HCT116 (cell line): ENCODE measurements around the gene ZNF423. TPM values are rescaled to one million over a fixed set of nuclear protein-coding genes. Genes with fewer than 3 reads are reported as not detected.

Experiments
- ATAC-seq: fragments of 200-7000 bp; cut with Tn5 transposase; 2 replicates; pipeline ENCODE4 v1.9.1; 2020; ENCODE audit warnings: mild to moderate bottlenecking, moderate library complexity
- BruUV-seq: library from RNA; stranded (reverse); fragments of 400-500 nt; replicated peaks from 2 replicates; lab custom pipeline; 2021; lab: Mats Ljungman, UMichigan
- CTCF ChIA-PET: fragments of 300-600 bp; sonication (Branson Sonifier 250); formaldehyde crosslinking; loops from one replicate; lab custom pipeline; 2021; ENCODE audit warnings: antibody characterized with exemption; lab: Charles Lee
- POLR2A ChIA-PET: fragments of 300-600, 350-600 bp; sonication (Branson Sonifier 250); formaldehyde crosslinking; loops from one replicate; lab custom pipeline; 2021; ENCODE audit warnings: antibody characterized with exemption; lab: Charles Lee
- RAD21 ChIA-PET, 2 experiments: fragments of 300-600 bp; sonication (Branson Sonifier 250); formaldehyde crosslinking; loops; one replicate each; lab custom pipeline; 2023; ENCODE audit warnings: low total read pairs in 2 of 2; ENCODE audit not compliant: uncharacterized antibody in 2 of 2, unreplicated experiment in 2 of 2, low non-redundant PET in 1 of 2; lab: Charles Lee
- DNase-seq: peaks from one replicate; pipeline ENCODE4 v3.0.0-alpha.2; 2010; ENCODE audit warnings: low read depth, low spot score
- H2AFZ ChIP-seq: fragments of 200-600 bp; shearing (Covaris generic), sonication (generic); 2 replicates; pipeline ENCODE4 v1.6.1; 2017; ENCODE audit warnings: low read depth, mixed run types, mixed read lengths, antibody characterized with exemption, low read length; ENCODE audit not compliant: poor library complexity, severe bottlenecking
- H3K27ac ChIP-seq: 2 replicates; pipeline ENCODE4 v1.5.1; 2012; ENCODE audit warnings: low read depth, low read length
- H3K27me3 ChIP-seq: fragments of 200-600 bp; sonication (generic); 2 replicates; pipeline ENCODE4 v1.6.1; 2016; ENCODE audit warnings: mixed run types, low read length, mixed read lengths; ENCODE audit not compliant: insufficient read depth
- H3K36me3 ChIP-seq, 2 experiments: fragments of 200-500 bp in 1 of 2; fragments of 200-600 bp in 1 of 2; sonication (Bioruptor generic) in 1 of 2; sonication (generic) in 1 of 2; 2 replicates each; pipeline versions ENCODE4 v1.5.1 to v1.6.1; 2014 to 2016; ENCODE audit warnings: low read length in 2 of 2, inconsistent platforms in 1 of 2, mixed read lengths in 1 of 2, mixed run types in 1 of 2; ENCODE audit not compliant: insufficient read depth in 2 of 2, control insufficient read depth in 1 of 2
- H3K4me1 ChIP-seq, 2 experiments: fragments of 200-600 bp in 1 of 2; sonication (generic) in 1 of 2; 2 replicates each; pipeline versions ENCODE4 v1.5.1 to v1.6.1; 2012 to 2017; ENCODE audit warnings: low read length in 2 of 2, inconsistent platforms in 1 of 2, mild to moderate bottlenecking in 1 of 2, mixed read lengths in 1 of 2, mixed run types in 1 of 2, moderate library complexity in 1 of 2; ENCODE audit not compliant: insufficient read depth in 2 of 2, control insufficient read depth in 1 of 2
- H3K4me2 ChIP-seq: fragments of 200-600 bp; sonication (generic); 2 replicates; pipeline ENCODE4 v1.6.1; 2017; ENCODE audit warnings: mixed run types, low read length, mixed read lengths
- H3K4me3 ChIP-seq, 2 experiments: fragments of 200-600 bp in 1 of 2; sonication (generic) in 1 of 2; replicated peaks in 1 of 2; 2 replicates each; pipeline ENCODE4 v1.5.1; 2011 to 2016; ENCODE audit warnings: low read length in 2 of 2, control low read depth in 1 of 2, low read depth in 1 of 2, mild to moderate bottlenecking in 1 of 2, mixed read lengths in 1 of 2, mixed run types in 1 of 2
- H3K79me2 ChIP-seq: fragments of 200-600 bp; sonication (generic); 2 replicates; pipeline ENCODE4 v1.6.1; 2017; ENCODE audit warnings: mild to moderate bottlenecking, mixed run types, low read length, moderate library complexity, mixed read lengths; ENCODE audit not compliant: insufficient read depth
- H3K9ac ChIP-seq: fragments of 200-600 bp; sonication (generic); 2 replicates; pipeline ENCODE4 v1.6.1; 2016; ENCODE audit warnings: low read length, mixed read lengths
- H3K9me2 ChIP-seq: fragments of 200-600 bp; sonication (generic), shearing (Covaris generic); 2 replicates; pipeline ENCODE4 v1.6.1; 2017; ENCODE audit warnings: mixed run types, mild to moderate bottlenecking, moderate library complexity; ENCODE audit not compliant: insufficient read depth
- H3K9me3 ChIP-seq, 2 experiments: fragments of 200-500 bp in 1 of 2; fragments of 200-600 bp in 1 of 2; sonication (Bioruptor generic) in 1 of 2; sonication (generic) in 1 of 2; 2 replicates each; pipeline ENCODE4 v1.6.1; 2014 to 2017; ENCODE audit warnings: low read length in 2 of 2, mixed read lengths in 2 of 2, inconsistent platforms in 1 of 2, low read depth in 1 of 2, mild to moderate bottlenecking in 1 of 2, mixed run types in 1 of 2, moderate library complexity in 1 of 2; ENCODE audit not compliant: control insufficient read depth in 1 of 2, insufficient read depth in 1 of 2
- H4K20me1 ChIP-seq: fragments of 200-600 bp; sonication (generic), shearing (Covaris generic); 2 replicates; pipeline ENCODE4 v1.6.1; 2017; ENCODE audit warnings: mixed run types, mild to moderate bottlenecking, moderate library complexity; ENCODE audit not compliant: insufficient read depth
- CBX3 ChIP-seq: IDR thresholded peaks from 2 replicates; pipeline ENCODE4 v1.6.1; 2012; ENCODE audit warnings: low read depth
- CEBPB ChIP-seq: IDR thresholded peaks from 2 replicates; pipeline ENCODE4 v1.6.1; 2012; ENCODE audit warnings: low read depth
- EGR1 ChIP-seq: IDR thresholded peaks from 2 replicates; pipeline ENCODE4 v1.6.1; 2012; ENCODE audit warnings: low read depth
- ELF1 ChIP-seq: IDR thresholded peaks from 2 replicates; pipeline ENCODE4 v1.6.1; 2012; ENCODE audit warnings: low read depth, borderline replicate concordance
- EZH2 ChIP-seq: fragments of 200-600 bp; sonication (generic); IDR thresholded peaks from 2 replicates; pipeline ENCODE4 v1.6.1; 2017; ENCODE audit warnings: antibody characterized with exemption, mixed run types
- FOSL1 ChIP-seq: IDR thresholded peaks from 2 replicates; pipeline ENCODE4 v1.6.1; 2012; ENCODE audit warnings: low read depth
- RAD21 ChIP-seq: IDR thresholded peaks from 2 replicates; pipeline ENCODE4 v1.6.1; 2012; ENCODE audit warnings: low read depth, mild to moderate bottlenecking
- SIN3A ChIP-seq: IDR thresholded peaks from 2 replicates; pipeline ENCODE4 v1.6.1; 2012; ENCODE audit warnings: low read depth
- SP1 ChIP-seq: IDR thresholded peaks from 2 replicates; pipeline ENCODE4 v1.6.1; 2012; ENCODE audit warnings: low read depth
- SRF ChIP-seq: IDR thresholded peaks from 2 replicates; pipeline ENCODE4 v1.6.1; 2012; ENCODE audit warnings: low read depth
- ZFX ChIP-seq: fragments of 450-650 bp; IDR thresholded peaks from 2 replicates; pipeline ENCODE4 v1.6.1; 2017
- intact Hi-C: fragments of 100-400 bp; cut with micrococcal nuclease; formaldehyde crosslinking; loops from 2 replicates; pipeline ENCODE4 v1.10.0; 2022
- total RNA-seq: library from RNA; stranded (reverse); gene quantifications from one replicate; pipeline ENCODE4 v1.2.1, GENCODE V29; 2021; ENCODE audit not compliant: unreplicated experiment
- TF ChIP-seq, protein P1 (sequence below): IDR thresholded peaks from 2 replicates; pipeline ENCODE4 v1.6.1; 2012; ENCODE audit warnings: low read depth
- TF ChIP-seq, protein P2 (sequence below): IDR thresholded peaks from 2 replicates; pipeline ENCODE4 v1.6.1; 2012
- TF ChIP-seq, protein P3 (sequence below), 3 experiments: fragments of 200-600 bp in 1 of 3; sonication (generic) in 1 of 3; IDR thresholded peaks in 2 of 3; conservative IDR thresholded peaks in 1 of 3; 2 replicates each; pipeline ENCODE4 v1.5.1; 2012 to 2017; ENCODE audit warnings: low read depth in 2 of 3, low read length in 2 of 3, antibody characterized with exemption in 1 of 3, borderline replicate concordance in 1 of 3, control low read depth in 1 of 3, mild to moderate bottlenecking in 1 of 3, mixed read lengths in 1 of 3, mixed run types in 1 of 3, moderate library complexity in 1 of 3; ENCODE audit not compliant: insufficient read depth in 1 of 3
- TF ChIP-seq, protein P4 (sequence below): IDR thresholded peaks from 2 replicates; pipeline ENCODE4 v1.6.1; 2012

The ZNF423 gene
- total RNA-seq, 1 experiment from 2014 or later: 0.22 TPM

DNA sequence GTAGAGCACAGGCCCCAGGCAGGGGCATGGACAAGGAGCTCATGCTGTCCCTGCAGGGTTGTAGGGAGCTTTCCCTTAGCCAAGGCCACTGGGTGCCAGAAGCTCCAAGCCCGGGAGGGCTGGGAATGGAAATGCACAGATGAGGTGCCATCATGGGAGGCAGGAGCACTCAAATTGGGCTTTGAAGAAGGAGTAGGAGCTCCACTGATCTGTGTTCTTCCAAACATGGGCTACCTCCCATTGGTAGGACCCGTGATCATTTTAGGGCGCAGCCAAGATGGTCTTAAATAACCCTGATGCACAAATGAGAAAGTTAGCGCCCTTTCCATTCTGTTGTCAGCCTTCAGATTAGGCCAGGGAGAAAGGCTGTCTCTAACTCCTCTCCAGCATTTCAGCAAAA lies 201.5 kb downstream of the ZNF423 start (continued):
- TF ChIP-seq, protein P1, sequence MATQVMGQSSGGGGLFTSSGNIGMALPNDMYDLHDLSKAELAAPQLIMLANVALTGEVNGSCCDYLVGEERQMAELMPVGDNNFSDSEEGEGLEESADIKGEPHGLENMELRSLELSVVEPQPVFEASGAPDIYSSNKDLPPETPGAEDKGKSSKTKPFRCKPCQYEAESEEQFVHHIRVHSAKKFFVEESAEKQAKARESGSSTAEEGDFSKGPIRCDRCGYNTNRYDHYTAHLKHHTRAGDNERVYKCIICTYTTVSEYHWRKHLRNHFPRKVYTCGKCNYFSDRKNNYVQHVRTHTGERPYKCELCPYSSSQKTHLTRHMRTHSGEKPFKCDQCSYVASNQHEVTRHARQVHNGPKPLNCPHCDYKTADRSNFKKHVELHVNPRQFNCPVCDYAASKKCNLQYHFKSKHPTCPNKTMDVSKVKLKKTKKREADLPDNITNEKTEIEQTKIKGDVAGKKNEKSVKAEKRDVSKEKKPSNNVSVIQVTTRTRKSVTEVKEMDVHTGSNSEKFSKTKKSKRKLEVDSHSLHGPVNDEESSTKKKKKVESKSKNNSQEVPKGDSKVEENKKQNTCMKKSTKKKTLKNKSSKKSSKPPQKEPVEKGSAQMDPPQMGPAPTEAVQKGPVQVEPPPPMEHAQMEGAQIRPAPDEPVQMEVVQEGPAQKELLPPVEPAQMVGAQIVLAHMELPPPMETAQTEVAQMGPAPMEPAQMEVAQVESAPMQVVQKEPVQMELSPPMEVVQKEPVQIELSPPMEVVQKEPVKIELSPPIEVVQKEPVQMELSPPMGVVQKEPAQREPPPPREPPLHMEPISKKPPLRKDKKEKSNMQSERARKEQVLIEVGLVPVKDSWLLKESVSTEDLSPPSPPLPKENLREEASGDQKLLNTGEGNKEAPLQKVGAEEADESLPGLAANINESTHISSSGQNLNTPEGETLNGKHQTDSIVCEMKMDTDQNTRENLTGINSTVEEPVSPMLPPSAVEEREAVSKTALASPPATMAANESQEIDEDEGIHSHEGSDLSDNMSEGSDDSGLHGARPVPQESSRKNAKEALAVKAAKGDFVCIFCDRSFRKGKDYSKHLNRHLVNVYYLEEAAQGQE: no peak
- TF ChIP-seq, protein P2, sequence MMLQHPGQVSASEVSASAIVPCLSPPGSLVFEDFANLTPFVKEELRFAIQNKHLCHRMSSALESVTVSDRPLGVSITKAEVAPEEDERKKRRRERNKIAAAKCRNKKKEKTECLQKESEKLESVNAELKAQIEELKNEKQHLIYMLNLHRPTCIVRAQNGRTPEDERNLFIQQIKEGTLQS: no peak
- TF ChIP-seq, all 23 proteins: peak for 0

DNA sequence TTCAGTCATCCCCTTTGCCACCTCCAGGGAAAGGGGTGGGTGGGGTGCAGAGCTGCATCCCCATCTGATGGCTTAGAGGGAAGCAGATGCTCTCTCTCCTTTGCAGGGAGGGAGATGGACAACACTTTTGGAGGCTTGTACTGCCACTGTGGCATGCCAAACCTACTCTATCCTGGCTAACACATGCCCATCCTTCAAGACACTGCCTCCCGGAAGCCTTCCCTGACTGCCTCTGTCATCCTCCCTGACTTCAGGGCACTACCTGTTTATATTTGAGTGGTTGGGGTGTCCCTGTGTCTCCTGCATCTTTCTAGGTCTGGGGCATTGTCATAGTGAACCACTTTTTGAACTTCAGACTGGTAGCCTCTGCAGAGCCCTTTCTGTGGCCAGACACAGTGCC lies 202.3 kb downstream of the ZNF423 start:
- H3K9ac ChIP-seq: no peak overlapping the region
- no peaks in the 10 kb centered on the region for H4K20me1 ChIP-seq
- H3K4me1 ChIP-seq: peaks cover 0 to 8% of the 10 kb centered on the region in 2 experiments; a peak in 2 of 4 replicates
- H3K27ac ChIP-seq: no peak overlapping the region
- POLR2A ChIA-PET: no interaction called here
- H3K4me3 ChIP-seq: no peak overlapping the region
- no peak overlapping the region for H2AFZ ChIP-seq
- H3K9me3 ChIP-seq: no peaks in the 10 kb centered on the region; a peak in 1 of 4 replicates
- no peaks in the 10 kb centered on the region for H3K27me3 ChIP-seq
- CTCF ChIA-PET: no interaction called here
- no peak for TF ChIP-seq ELF1
- TF ChIP-seq, protein P3, sequence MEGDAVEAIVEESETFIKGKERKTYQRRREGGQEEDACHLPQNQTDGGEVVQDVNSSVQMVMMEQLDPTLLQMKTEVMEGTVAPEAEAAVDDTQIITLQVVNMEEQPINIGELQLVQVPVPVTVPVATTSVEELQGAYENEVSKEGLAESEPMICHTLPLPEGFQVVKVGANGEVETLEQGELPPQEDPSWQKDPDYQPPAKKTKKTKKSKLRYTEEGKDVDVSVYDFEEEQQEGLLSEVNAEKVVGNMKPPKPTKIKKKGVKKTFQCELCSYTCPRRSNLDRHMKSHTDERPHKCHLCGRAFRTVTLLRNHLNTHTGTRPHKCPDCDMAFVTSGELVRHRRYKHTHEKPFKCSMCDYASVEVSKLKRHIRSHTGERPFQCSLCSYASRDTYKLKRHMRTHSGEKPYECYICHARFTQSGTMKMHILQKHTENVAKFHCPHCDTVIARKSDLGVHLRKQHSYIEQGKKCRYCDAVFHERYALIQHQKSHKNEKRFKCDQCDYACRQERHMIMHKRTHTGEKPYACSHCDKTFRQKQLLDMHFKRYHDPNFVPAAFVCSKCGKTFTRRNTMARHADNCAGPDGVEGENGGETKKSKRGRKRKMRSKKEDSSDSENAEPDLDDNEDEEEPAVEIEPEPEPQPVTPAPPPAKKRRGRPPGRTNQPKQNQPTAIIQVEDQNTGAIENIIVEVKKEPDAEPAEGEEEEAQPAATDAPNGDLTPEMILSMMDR (IDR thresholded peaks at IDR 0.05 in 2 of 3, conservative IDR thresholded peaks at IDR 0.05 in 1 of 3; ENCODE audit: borderline replicate concordance in 1 of 3, insufficient read depth in 1 of 3, low read depth in 2 of 3, low read length in 2 of 3): no peak
- TF ChIP-seq, protein P1: no peak
- TF ChIP-seq ZFX: no peak
- no peak for TF ChIP-seq FOSL1
- TF ChIP-seq, protein P2: no peak
- no peak for TF ChIP-seq EGR1
- TF ChIP-seq SRF: no peak
- no peak for TF ChIP-seq CBX3
- TF ChIP-seq RAD21: no peak
- no peak for TF ChIP-seq EZH2
- TF ChIP-seq SP1: no peak
- no peak for TF ChIP-seq SIN3A
- TF ChIP-seq, protein P4, sequence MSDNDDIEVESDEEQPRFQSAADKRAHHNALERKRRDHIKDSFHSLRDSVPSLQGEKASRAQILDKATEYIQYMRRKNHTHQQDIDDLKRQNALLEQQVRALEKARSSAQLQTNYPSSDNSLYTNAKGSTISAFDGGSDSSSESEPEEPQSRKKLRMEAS: no peak
- TF ChIP-seq CEBPB: no peak
- H3K9me2 ChIP-seq: no peaks in the 10 kb centered on the region
- no peaks in the 10 kb centered on the region for H3K36me3 ChIP-seq
- RAD21 ChIA-PET: no interaction called here
- intact Hi-C loops: no loop called here
- no peak for ATAC-seq
- BruUV-seq: no TSS peak
- H3K4me2 ChIP-seq: no peak overlapping the region
- H3K79me2 ChIP-seq: no peaks in the 10 kb centered on the region
- no peak for DNase-seq
